Medulla oblongata (tissue), 1 donor: ENCODE measurements around the gene C13orf46.

Experiments
- DNase-seq: peaks from one replicate; pipeline ENCODE4 v3.0.0-alpha.2; 2015; ENCODE audit errors: extremely low spot score

Gene C13orf46

DNA sequence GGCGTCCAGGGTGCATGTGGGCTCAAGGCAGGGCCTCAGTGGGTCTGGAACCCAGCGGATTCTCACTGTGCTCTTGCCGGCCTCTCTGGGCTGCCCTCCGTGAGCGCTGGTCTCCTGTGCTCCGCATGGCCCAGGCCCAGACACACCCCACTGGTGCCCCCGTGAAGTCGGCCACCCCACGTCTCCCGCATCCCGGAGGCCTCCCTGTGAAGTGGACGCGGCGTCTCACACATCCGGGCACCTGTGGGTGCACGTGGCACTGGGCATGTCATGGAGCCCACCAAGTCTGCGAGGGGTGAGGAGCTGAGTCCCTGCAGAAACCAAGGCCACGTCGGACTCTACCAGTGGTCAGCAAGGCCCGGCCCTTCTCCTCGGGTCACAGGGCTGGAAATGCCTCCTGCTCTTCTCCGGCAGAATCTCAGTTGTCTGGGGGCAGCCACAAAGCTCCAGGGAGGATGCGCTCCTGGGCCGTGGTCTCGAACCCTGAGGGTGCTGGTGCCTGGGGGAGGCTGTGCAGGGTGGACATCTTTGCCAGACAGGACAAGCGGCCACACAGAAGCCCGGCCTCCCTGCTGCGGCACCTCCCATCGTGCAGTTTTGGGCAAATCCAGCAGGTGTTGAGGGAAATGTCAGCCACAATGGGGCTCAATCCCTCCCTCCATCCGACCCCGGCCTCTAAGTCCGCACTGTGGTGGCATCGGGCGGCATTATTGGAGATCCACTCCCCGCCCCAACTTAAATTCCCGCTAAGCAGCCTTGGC lies 2.2 kb downstream of the C13orf46 start:
- DNase-seq = no peak

DNA sequence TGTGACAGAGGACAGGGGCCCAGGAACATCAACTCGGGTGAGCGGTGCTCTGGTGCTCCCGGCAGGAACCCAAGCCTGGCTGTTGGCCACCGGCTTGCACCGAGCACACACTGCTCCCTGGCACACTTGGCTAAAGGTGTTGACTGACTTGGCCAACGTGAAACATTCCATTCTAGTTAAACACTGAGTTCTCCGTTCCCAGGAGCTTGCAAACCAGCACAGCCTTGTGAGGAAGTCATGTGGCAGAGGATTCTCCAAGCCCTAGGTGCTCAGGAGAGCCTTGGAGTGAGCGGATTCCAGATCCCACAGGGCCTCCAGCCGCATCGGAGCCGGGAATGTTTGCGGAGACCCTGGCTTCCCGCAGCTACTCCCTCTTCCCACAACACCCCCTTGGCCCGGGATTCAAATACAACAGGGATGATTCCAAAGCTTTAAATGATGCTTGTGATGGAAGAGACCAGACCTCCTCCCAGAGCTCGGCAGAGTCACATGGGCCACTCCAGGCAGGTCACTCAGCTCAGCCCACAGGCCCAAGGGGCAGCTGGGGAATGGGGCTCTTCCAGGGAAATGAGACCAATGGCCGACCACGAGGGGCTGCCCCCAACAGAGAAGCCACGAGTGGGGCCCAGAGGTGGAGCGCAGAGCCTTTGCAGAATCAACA lies 2.9 kb downstream of the C13orf46 start:
- no peak for DNase-seq

DNA sequence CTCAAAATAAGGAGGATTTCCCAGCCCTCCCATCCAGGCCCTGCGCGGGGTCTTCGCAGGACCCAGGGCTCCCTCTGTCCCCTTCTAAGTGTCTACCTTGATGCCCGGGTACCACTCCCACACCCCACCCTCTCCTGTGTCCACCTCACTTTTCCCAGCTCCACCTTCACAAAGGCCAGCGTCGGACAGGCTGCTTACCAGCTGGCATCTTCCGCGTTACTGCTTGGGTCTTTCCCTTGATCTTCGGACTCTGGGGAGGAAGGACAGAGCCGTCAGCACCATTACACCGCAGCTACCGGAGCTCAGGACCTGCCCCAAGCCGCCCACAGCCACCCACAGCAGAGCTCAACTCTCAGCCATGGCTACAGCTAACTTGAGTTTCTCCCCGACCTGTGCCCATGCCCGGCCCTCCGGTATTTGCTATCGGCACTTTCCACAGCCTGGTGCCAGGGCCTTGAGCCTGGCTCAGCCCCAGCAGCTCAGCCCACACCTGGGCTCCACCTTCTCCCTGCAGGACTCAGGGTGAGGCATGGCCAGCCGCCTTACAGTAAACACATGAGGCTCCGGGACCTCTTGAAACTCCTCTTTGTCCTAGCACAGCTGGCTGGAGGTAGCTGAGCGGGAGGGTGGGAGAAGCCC lies 3.8 kb downstream of the C13orf46 start:
- DNase-seq = no peak

- no peak for DNase-seq
Measured at GRCh38 chr13:113969311-113969972, 4.4 kb downstream of the C13orf46 start.

DNA sequence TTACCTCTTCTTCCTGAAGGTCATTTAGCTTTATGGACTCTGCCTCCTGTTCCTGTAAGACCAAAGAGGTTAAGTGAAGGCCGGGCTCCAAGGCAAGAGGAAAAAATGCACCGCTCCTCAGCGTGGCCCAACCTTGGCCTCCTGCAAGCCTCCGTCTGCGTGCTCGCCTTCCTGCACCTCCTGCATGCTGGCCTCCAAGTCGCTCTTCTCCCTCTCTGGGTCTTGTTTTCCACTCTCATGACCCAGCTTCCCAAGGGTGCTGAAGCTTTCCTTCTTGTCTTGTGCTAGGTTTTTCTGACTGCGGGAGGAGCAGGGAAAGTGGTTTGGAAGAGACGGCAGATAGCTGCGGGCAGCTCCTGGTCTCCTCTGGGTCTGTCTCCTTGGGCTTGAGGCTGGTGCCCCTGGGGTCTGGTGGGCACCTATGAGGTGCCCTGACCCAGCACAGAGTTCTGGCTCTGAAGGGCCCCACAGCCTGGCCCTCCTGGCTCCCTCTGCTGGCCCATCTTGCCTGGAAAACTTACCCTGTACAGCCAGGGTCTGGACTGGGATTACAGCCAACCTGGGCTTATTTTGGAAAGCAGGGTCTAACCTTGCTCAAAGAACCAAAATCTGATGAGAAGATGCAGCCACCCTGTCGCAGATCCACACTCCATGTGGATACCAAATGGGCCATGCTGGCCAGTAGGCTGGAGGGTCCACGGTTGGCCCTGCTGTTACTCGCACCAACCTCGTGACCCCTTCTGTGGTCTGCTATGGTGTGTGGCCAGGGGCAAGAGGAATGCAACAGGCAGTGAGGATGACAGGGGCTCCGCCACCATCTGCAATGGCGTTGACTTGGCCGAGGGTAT lies 5.2 kb downstream of the C13orf46 start:
- no peak for DNase-seq

- no peak for DNase-seq
Measured at GRCh38 chr13:113967729-113968462, 6.0 kb downstream of the C13orf46 start.

DNA sequence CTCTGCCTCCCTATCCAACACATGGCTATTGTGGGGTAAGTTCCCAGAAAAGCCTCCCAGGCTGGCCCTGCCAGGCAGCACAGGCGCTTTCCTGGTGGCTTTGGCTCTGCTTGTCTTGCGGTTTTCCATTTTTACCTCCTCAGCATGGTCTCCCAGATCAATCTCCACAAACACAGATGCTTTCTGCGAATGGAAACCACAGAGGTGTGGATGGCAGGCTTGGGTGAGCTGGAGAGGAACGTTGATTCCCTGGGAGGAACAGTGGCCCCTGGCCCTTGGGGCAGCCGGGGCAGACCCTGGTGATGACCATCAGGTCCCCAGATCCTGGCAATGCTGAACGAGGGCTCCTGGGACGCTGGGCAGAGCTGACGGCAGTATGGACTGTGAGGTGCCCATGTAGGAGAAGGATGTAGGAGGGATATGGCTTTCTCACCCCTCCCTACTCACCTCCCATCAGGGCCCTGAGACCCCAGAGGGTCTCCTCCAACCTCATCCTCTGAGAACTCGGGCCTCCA lies 6.6 kb downstream of the C13orf46 start:
- DNase-seq = no peak

DNA sequence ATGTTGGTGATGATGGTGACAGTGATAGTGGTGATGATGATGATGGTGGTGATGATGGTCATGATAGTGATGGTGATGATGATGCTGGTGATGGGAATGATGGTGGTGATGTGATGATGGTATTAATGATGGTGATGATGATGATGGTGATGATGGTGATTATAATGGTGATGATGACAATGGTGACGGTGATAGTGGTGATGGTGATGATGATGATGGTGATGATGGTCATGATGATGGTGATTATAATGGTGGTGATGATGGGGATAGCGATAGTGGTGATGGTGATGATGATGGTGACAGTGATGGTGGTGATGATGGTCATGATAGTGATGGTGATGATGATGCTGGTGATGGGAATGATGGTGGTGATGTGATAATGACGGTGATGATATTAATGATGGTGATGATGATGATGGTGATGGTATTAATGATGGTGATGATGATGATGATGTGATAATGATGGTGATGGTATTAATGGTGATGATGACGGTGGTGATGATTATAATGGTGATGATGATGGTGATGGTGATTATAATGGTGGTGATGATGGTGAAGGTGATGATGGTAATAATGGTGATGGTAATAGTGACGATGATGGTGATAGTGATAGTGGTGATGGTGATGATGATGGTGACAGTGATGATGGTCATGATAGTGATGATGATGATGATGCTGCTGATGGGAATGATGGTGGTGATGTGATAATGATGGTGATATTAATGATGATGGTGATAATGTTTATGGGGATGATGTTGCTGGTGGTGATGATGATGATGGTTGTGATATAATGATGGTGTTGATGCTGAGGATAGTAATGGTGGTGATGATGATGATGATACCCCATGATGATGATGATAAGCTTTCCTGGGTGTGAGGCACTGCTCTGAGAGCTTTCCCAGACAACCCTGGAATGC lies 7.7 kb downstream of the C13orf46 start:
- DNase-seq = no peak

GRCh38 chr13:113965383-113965874 lies 8.4 kb downstream of the C13orf46 start:
- DNase-seq = no peak

DNA sequence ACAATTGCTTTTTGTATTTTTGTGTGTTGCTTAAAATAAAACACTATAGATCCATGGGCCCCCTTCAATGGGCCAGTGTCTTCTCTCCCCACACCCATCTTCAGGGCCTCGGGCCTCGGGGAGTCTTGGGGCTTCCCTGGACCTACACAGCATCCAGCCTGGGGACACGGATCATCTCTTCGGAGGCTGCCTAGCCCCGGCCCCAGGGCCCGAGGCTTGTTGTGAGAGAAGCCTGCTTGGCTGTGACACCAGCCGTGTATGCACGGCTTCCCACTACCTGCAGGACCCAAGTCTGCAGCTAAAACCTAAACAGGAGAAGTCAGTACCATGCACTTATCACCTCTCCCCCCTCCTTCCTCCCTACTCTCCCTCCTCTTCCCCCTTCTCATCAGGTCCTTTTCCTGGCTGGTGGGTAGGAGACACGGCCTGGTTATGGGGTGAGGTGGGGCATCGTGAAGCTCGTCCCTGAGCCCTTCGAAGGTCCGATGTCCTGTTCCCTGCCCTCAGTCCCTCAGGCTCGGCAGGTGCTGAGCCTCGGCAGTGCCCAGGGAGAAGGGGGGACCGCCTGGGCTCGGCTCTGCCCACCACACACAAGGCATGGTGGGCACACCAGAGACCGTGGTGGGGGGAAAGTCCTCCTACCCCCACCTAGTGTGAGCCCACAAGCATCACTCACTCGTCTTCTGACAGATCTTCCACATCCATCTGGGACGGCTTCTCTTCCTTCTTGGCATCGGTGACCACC lies 9.5 kb downstream of the C13orf46 start:
- DNase-seq = no peak

GRCh38 chr13:113963376-113963775 lies 10.5 kb downstream of the C13orf46 start:
- no peak for DNase-seq

GRCh38 chr13:113962975-113963374 lies 10.9 kb downstream of the C13orf46 start:
- DNase-seq = no peak

DNA sequence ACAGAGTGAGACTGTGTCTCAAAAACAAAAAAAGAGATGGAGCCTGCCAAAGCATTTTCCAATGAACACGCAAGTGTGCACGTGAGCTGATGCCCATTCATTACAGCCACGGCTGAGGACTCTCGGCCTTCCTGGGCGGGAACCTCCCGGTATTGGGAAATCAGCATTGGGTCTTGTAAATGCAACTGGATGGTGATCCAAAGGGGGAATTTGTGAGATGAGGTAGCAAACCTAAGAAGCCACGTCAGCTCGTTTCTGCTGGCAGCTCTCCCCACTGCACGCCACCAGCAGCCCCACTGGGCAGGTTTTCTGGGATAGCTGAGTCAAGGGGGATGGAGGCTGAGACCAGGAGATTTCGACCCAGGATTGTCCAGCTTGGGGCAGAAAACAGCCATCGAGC lies 11.5 kb downstream of the C13orf46 start:
- no peak for DNase-seq

- DNase-seq = no peak
Measured at GRCh38 chr13:113960276-113960948, 13.5 kb downstream of the C13orf46 start.

DNA sequence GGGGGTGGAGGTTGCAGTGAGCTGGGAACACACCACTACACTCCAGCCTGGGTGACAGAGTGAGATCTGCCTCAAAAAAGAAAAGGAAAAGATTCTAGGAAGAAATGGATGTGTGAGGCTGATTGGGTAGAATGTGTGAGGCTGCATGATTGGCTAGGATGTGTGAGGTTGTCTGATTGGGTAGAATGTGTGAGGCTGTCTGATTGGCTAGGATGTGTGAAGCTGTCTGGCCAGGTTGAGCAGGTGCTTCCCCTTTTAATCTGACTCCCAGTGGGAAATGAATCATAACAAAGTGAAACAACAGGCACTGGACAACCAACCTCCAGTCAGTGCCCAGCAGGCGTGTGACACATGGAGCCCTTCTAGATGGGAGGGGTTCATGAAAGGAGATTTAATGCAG lies 14.7 kb downstream of the C13orf46 start:
- DNase-seq = no peak

DNA sequence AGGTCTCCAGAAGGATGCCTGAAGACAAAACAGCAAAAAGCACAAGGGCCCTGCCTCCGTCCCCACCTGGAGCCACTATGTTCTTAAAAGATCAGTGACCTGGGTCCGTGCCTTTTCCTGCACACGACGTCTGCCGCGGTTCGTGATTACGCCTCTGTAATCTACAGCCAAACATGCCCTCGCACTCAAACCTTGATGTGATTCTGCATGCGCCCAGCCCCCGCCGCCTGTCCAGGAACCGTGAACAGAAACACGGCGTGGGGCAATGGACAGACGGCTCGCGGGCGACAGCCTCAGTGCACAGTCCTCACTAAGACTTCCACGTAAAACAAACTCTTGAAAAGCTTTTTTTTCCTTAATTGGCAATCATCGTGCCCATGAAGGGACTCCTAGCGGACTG lies 15.5 kb downstream of the C13orf46 start:
- DNase-seq = no peak

DNA sequence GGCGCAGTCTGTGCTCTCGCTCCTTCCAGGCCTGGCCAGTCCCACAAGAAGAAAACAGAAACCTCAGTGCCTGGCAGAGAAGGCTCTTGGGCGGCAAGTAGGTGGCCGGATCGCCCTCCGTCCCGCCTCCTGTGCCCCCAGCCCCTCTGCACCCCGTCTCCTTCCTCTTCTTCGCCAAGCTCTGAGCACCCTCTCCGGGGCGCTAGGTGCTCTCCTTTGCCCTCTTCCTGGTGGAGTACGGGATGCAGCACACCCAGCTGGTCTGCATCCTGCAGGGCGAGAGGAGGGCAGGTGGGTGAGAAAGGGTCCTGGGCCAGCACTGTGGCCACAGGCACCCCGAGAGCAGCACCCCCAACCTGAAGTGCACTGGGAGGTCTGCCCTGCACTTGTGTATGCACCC lies 17.3 kb downstream of the C13orf46 start:
- DNase-seq = no peak

GRCh38 chr13:113955691-113956090 lies 18.2 kb downstream of the C13orf46 start:
- DNase-seq = no peak
